GM21825 (cell line): ENCODE measurements around the gene OSBPL8.
"Not testable (repeated sequence)": the region's sequence is repeated elsewhere in the genome, so short reads cannot be mapped to it uniquely, and the experiment has no call there.

ENCODE experiments used
- ATAC-seq: cut with Tn5 transposase; IDR thresholded peaks from one replicate; pipeline ENCODE4 v1.9.1; 2021; ENCODE audit warnings: mild to moderate bottlenecking, moderate library complexity; ENCODE audit not compliant: unreplicated experiment

Gene OSBPL8

GRCh38 chr12:76426160-76426559, 133.4 kb downstream of the OSBPL8 start:
- no peak for ATAC-seq

DNA sequence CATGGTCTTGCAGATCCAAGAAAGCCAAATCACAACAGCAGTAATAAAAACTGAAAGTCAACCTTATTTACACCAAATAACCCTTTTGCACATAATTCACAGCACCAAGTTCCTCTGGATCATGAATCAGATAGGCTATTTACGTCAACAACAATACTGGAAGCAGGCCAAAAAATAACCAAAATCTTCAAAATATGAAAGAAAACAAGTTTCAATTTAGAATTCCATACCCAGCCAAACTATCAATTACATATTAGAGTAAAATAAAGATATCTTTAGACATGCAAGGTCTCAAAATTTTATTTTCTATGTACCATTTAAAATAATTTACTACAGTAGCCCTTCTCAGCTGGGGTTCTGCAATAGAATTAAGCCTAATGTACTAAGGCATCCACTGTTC, 134.6 kb downstream of the OSBPL8 start:
- ATAC-seq = no peak

GRCh38 chr12:76422543-76423438, 136.8 kb downstream of the OSBPL8 start:
- no peak for ATAC-seq

- ATAC-seq = no peak
Observed at GRCh38 chr12:76422154-76422542, 137.4 kb downstream of the OSBPL8 start.

GRCh38 chr12:76421046-76421445, 138.5 kb downstream of the OSBPL8 start:
- no peak for ATAC-seq

DNA sequence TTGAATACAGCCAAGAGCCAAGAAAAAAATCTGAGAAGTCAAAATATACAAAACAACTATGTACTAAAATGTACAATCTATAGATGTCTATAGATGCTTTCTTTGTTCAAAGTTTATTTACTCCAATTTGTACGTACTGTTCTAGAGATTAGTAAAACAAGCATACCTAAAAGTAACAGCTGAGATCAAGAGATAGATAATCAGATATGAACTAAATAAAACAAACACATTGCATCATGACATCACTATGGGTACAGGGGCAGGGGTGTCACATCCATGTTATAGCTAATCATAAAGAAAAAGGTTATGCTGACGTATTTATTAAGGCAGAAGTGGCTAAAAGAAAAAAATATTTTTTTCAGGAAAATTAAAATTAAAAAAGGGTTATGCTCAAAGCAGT, 139.3 kb downstream of the OSBPL8 start:
- ATAC-seq = no peak

- ATAC-seq = no peak
Observed at GRCh38 chr12:76417116-76417515, 142.5 kb downstream of the OSBPL8 start.

DNA sequence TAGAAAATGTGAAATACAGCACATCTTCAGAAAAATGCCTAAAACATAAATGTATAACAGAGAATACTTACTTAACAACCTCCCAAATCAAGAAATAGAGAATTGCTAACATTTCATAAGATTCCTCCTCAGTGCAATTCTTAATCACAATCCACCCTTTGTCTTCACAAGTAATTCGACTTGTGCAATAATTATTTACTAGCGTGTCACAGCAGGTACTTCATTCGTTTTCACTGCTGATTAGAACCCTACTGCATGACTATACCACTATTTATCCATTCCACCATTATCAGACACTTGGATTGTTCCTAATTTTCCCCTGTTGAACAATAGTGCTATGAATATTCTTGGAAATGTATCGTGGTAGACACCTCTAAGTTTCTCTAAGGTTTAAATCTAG, 146.4 kb downstream of the OSBPL8 start:
- no peak for ATAC-seq

- ATAC-seq = no peak
Observed at GRCh38 chr12:76410781-76411180, 148.8 kb downstream of the OSBPL8 start.

DNA sequence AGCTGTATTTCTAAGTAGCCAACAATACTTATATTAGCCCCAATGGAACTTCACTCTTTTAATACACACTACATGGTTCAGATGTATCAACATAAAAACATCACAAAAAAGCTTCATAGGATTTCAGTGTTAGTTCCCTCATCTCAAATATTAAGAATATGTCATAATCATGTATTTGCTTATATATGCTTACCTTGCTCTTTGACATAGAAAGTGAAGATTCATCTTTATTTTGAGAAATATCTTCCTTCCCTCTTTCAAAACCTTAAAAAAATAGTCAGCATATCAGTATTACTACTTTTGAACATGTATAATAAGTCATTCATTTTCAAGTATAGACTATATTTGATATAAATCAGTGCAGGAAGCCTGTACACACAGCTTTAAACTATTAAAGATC, 149.2 kb downstream of the OSBPL8 start:
- ATAC-seq = no peak

- no peak for ATAC-seq
Observed at GRCh38 chr12:76409074-76409473, 150.5 kb downstream of the OSBPL8 start.

DNA sequence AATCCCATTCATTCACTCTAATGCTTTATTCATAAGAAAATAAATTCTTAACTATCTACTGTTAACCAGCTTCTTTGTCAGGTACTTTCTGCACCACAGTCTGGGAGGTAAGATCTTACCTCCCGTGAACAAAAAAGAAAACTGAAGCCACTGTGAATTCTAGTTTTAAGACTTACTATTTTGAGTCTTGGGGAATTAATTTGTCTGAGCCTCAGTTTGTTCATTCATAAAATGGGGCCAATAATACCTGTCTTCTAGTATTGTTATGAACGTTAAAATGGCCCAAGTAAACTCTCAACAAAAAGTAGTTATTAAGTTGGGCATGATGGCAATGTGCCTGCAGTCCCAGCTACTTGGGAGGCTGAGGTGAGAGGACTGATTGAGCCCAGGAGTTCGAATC, 151.9 kb downstream of the OSBPL8 start:
- no peak for ATAC-seq

DNA sequence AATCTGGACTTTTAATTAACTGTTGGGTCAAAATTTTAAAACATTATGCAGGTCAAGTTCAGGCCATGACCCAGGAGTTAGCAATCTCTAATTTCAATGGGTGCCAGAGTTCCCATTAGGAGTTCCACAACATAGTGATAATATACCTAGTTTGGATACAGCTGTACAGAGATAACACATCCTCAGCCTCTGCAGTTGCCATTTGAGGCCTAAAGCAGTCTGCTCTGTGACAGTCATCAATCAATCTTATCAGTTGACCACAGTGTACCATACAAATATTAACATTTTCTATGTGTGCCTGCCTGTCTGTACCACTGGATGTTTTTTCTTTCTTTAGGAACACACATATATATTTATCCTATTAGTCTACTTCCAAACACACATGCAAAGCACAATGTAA, 157.3 kb downstream of the OSBPL8 start:
- ATAC-seq = no peak

GRCh38 chr12:76400136-76400535, 159.4 kb downstream of the OSBPL8 start:
- ATAC-seq = no peak

GRCh38 chr12:76399040-76399439, 160.5 kb downstream of the OSBPL8 start:
- ATAC-seq = no peak

DNA sequence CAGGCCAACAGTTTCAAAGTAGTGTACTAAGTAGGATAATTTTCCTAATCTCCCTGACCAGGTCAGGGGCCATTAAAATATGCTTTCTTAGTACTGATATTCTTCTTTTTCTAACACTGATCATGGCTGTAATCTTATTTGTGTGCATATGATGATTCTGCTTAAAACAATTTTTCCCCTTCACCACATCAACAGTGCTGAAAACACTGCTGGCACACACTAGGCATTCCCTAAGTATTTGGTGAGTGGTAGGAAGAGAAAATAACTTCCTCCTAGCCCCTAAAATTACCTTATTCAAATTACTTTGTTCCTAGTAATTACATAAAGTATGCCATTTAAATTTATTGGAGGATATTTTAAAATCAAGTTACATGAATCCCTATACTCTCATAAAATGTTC, 161.5 kb downstream of the OSBPL8 start:
- ATAC-seq = no peak

DNA sequence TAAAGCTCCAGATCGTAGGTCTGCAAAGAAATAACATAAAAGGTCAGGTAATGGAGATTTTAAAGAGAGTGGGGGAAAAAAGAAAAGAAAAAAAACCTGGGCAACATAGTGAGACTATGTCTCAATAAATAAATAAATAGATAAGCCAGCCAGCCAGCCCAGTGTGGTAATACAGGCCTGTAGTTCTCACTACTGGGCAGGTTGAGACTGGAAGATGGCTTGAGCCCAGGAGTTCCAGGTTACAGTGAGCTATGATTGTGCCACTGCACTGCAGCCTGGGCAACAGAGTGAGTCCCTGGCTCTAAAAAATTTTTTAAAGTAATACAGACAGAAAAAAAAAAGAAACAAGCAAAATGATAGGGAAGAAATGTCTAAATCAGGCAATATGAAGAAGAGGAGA, 168.1 kb downstream of the OSBPL8 start:
- ATAC-seq = no peak

DNA sequence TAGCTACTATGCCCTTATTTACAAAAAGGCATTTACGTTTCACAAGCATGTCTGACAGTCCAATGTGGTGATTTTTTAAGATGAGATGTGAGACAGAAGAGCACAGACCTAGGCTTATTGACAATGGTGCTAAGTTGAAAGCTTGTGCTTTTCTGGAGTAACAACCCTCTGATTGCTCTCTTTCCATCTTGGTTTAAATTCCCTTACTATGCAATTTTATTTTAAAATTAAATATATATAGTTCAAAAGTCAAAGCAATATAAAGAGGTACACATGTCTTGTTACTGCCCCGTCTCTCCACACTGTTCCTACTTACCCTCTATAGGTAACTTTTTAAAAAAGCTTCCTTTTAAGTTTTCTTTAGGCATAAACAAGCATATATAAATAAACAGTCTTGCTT, 172.0 kb downstream of the OSBPL8 start:
- ATAC-seq = no peak

- ATAC-seq = no peak
Observed at GRCh38 chr12:76384560-76384959, 175.0 kb downstream of the OSBPL8 start.

- ATAC-seq = no peak
Observed at GRCh38 chr12:76383988-76384387, 175.6 kb downstream of the OSBPL8 start.

DNA sequence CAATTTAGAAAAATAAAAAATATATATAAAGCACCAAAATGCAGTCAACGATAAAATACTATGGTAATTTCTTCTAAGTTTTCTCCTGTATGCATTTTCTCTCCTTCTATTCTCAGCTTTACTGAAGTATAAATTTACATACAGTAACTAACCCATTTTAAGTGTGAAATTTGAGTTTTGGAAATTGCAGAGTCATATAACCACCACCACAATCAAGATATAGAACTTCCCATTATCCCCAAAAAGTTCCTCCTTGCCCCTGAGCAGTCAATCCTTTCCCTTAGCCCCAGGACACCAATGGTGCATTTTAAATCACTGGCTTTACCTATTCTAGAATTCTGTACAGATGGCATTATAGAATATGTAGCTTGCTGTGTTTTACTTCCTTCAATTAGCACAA, 180.3 kb downstream of the OSBPL8 start:
- ATAC-seq = no peak

- not testable (repeated sequence) for ATAC-seq
Observed at GRCh38 chr12:76376876-76377275, 182.7 kb downstream of the OSBPL8 start.

GRCh38 chr12:76375939-76376338, 183.6 kb downstream of the OSBPL8 start:
- ATAC-seq = no peak
